ENCODE measurements around the gene AGBL1.

- TF ChIP-seq POLR2A (IDR thresholded peaks at IDR 0.05; ENCODE audit: low read length) (no peak), GATA1 (IDR thresholded peaks at IDR 0.05; ENCODE audit: low read depth, low read length) (no peak)
Measured at GRCh38 chr15:86691091-86691663, 611.5 kb downstream of the AGBL1 start.
